Fibroblast of skin of right quadriceps (primary cell): ENCODE results near the gene ADAMTS13.
A peak's percentile ranks its signal among the peaks of the same experiment; 100 is the strongest.

Experiments
- DNase-seq: peaks from one replicate; pipeline ENCODE4 v3.0.0-alpha.2; 2013

Gene ADAMTS13

DNA sequence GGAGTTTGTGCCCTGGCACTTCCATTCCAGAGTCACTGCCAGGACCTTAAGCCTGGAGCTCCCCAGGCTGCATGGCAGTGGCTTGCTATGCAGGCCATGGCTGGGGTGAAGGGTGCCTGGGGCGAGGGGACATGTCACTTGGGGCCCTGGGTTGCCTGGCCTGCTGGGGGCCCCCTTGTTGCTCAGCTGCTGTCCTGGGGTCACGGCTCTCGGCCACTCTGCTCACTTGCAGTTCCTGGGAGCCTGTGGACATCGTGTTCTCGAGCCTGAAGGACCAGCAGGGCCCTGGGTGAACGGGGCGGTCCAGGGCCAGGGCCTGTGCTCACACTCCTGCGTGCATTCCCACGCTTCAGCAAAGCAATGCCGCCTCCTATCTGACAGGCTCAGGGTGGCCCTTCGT lies 71.3 kb downstream of the ADAMTS13 start:
- no peak for DNase-seq

DNA sequence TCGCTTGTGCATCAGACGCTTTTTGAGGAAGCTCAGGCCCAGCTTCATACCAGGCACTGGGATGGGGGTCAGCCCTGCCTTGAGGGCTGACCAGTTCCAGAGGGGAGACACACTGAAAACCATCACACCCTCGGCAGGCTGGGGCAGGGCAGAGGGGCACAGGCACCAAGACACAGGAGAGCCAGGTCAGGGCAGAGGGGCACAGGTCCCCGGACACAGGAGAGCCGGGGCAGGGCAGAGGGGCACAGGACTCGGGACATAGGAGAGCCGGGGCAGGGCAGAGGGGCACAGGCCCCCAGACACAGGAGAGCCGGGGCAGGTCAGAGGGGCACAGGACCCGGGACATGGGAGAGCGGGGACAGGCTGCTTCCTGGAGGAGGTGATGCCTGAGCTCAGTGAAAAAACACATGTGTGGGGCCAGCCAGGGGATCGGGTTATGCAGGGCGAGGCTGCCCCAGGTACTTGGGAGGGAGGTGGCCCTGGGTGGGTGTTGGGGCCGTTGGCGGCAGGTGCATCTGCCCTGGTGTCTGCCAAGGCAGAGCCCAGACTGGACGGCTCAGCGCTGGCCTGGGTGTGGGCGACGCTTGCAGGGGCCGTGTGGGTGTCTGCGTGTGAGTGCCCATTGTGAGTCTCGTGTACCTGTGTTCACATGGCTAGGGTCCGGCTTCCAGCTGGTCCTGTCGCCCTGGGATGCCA lies 71.8 kb downstream of the ADAMTS13 start:
- DNase-seq: no peak

DNA sequence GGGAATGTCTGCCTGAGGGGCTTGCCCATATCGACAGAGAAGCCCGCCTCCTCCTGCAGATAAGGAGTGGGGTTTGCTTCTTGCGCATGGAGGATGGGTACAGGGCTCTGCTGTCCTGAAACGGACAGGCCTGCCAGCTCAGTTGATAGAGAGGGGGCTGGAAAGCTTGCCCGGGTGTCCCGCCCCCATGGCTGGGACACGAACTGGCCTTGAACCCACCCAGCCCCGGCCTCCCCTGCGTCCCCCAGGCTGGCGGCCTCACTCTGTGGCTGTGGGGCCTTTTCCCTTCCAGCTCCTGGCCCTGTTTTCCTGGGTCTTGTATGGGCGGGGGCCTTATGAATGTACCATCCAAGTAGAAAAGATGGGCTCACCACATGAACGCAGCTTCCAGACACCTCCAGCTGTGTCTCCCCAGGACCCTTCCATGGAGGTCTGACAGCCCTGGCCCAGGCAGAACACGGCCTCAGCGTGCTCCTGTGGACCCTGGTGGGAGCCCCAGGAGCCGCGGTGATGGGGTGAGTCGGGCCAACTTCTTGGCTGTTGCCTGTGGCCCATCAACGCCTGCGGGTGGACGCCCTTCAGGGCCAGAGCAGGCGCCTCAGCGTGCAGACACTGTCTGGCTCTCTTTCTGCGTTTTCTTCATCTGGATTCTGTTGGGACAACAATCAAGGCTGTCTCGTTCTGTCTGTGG lies 72.6 kb downstream of the ADAMTS13 start:
- no peak for DNase-seq

DNA sequence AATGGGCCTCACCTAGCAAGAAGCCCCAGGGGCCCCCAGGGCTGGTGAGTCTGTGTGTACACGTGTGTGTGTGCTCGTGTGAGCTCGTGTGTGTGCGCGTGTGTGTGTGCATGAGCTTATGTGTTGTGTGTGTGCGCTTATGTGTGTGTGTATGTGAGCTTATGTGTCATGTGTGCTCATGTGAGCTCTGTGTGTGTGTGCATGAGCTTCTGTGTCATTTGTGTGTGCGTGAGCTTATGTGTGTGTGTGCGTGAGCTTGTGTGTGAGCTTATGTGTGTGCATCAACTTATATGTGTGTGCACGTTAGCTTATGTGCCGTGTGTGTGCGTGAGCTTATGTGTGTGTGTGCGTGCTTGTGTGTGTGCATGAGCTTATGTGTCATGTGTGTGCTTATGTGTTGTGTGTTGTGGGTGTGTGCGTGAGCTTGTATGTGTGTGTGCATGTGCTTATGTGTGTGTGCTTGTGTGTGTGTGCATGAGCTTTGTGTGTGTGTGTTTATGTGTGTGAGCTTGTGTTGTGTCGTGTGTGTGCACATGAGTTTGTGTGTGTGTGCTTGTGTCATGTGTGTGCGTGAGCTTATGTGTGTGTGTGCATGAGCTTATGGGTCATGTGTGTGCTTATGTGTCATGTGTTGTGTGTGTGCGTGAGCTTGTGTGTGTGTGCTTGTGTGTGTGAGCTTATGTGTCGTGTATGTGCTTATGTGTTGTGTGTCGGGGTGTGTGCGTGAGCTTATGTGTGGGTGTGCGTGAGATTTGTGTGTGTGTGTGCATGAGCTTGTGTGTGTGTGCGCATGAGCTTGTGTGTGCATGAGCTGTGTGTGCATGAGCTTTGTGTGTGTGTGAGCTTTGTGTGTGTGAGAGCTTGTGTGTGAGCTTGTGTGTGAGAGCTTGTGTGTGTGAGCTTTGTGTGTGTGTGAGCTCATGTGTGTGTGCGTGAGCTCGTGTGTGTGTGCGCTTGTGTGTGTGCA lies 73.4 kb downstream of the ADAMTS13 start:
- DNase-seq: no peak

DNA sequence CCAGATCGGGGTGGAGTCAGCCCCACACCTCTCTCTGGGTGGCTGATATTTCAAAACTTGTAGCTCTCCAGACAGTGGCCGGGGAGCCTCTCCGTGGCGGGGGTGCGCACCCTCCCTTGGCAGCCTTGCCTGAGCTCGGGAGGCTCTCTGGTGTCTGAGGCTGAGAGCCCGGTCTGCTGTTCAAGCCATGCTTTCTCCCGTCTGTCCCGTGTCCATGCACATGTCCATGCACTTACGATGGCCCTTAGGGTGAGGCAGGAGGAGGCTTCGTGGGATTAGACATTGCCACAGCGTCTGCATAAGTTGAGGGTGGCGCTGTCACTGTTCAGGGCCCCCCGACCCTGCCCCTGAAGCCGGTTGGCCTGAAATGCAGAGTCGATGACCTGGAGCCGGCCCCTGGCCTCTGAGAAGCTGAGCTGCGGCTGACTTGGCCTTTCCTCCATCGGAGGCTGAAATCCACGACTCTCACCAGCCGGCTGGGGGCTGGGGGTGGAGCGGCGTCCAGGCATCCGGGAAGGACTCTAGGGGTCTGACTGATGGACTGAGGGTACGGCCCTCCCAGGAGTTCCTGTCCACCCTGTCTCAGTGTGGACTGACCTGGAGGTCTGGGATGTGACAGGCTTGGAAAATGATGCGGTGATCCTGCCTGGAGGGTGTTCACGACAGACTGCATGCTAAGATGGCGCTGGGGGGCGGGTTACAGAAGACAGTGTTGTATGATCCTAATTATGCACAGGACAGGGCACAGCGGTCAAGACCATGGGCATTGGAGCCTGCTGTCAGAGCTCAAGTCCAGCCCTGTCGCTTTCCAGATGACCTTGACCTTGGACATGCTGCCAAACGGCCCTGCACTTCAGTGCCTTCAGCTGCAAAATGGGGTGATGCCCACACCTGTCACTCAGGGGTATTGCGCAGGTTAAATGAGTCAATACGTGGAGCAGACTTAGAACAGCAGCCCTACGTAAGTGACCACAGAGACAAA lies 75.0 kb downstream of the ADAMTS13 start:
- DNase-seq: no peak

DNA sequence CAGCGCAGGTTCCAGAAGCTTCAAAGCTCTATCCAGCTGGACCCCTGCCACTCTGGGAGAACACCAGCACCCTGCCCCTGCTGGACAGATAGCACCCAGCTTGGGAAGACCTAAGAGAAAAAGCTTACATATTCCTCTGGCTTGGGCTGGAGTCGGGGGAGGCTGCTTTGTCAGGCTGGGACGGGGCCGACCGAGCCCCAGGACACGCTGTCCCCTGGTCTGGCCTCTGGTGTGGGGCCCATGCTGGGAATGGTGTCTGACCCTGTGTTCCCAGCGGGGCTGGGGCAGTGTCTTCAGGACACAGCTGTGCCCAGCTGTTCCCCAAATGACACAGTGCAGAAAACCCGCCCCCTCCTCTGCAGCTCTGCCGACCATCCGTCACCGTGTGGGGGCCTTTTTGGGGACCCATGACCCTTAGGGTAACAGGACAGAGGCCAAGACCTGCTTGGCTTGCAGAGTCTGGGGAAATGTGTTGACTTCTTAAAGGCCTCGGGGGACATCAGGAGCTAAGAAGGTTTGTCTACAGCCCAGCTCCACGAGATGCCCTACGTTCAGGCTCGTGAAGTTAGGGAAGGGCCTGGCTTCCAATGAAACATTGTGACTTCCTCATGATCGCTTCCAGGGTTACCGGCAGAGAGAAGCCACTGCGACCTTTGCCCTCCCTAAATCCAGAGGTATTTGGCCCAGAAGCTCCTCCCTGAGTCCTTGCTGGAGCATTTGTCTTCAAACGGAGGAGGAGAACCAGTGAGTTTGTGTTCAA lies 77.1 kb downstream of the ADAMTS13 start:
- no peak for DNase-seq

DNA sequence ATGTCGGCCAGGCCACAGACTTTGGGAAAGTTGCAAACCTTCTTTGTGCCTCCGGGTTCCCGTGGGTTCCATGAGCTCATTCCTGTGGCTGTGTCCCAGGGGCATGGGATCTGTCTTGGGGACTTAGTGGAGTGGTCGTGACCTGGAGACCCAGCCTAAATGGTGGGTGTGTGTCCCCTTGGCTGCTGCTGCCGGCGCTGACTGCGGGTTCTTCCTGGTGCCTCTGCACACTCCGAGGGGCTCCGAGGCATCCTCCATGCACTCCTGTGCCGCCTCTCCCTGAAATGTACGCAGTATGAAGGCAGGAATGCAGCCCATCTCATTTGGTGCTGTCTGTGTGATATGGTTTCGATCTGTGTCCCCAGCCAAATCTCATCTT lies 77.7 kb downstream of the ADAMTS13 start:
- DNase-seq: no peak

DNA sequence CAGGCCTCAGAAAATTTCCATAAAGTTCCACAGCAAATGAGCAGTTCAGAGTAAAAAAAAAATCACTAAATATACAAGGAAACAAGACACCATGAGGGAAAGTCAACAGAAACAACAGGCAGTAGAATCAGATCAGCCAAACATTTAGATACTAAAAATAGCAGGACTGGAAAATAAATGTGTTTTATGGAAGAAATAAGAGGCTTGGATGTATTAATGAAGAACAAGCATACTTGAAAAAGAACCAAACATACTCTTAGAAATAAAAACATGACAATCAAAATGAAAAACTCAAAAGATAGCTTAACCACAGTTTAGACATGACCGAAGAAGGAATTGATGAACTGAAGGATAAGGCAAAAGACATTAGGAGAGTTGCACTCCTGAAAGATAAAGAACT lies 79.9 kb downstream of the ADAMTS13 start:
- no peak for DNase-seq

DNA sequence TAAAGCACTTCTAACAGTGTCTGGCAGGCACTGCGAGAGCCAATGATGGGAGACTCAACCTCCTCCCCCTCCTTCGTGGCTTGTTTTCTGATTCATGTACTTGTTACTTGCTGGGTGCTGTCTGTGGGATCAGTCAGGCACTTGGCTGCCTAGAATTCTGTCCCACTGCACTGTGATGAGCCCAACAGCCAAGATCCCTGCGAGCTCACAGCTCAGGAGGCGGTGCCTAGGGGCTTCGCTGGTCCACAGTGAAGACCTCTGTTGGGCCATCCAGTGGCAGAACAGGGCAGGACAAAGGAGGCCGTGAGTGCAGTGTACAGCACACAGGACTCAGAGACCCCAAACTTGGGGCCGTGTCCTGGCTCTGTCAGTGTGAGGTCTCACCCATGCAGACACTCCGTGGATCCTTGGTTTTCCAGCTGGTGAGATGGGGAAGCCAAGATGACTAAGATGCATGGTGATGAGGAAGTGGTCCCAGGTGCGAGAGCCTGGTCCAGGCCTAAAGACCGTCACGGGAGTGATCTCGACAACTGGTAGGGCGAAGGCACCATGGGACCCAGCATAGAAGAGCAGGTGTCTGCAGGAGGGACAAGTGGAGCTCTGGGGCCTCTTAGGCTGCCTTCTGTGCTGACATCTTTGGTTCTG lies 83.1 kb downstream of the ADAMTS13 start:
- no peak for DNase-seq

DNA sequence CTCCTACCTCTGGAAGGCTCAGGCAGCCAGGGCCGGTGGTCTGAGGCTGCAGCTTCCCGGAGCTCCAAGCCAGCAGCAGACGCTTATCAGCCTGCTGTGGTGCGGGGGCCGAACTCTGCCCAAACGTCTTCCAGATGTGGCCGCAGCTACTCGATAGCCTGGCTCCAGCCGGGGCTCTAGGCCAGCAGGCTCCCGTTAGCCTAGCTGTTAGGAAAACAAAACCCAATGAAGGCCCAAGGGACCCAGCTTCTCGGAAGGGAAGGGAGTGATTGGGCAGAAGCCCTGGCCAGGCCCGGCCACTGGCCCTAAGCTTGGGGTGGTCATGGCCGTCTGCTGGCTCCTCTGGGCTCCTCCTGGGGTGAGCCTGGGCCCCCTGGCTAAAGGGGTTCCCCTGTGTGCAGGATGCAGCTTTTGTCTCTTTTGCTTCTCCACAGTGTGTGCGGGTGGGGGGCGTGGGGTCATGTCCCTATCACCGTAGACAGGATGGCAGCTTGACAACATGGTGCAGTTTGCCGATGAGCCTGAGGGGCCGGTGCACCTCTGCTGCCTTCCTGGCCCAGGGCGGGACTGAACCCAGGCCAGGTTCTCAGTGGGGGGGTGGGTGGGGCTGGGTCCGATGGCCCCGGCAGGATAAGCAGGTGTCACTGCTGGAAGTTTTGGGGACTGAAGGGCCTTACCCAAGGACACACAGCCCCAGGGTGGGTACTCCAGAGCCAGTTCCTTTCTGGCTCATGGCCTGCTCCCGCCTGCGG lies 83.9 kb downstream of the ADAMTS13 start:
- peak; percentile 29 for DNase-seq

DNA sequence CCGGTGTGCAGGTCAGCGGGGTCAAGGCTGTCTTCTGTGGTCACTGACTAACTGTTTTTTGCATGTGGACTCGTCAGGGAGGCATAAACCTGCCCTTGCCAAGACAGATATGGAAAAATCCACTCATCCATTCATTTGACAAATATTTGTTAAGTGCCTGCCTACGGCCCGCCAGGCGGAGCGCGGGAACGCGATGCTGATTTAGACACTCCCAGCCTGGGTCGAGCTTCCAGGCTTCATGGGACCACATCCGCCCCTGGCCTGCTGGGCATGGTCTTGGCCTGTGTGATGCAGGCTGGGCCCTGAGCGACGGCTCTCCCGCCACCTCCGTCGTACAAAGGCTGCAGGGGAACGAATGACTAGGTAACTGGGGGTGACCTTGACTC lies 84.5 kb downstream of the ADAMTS13 start:
- DNase-seq: peak; percentile 61

DNA sequence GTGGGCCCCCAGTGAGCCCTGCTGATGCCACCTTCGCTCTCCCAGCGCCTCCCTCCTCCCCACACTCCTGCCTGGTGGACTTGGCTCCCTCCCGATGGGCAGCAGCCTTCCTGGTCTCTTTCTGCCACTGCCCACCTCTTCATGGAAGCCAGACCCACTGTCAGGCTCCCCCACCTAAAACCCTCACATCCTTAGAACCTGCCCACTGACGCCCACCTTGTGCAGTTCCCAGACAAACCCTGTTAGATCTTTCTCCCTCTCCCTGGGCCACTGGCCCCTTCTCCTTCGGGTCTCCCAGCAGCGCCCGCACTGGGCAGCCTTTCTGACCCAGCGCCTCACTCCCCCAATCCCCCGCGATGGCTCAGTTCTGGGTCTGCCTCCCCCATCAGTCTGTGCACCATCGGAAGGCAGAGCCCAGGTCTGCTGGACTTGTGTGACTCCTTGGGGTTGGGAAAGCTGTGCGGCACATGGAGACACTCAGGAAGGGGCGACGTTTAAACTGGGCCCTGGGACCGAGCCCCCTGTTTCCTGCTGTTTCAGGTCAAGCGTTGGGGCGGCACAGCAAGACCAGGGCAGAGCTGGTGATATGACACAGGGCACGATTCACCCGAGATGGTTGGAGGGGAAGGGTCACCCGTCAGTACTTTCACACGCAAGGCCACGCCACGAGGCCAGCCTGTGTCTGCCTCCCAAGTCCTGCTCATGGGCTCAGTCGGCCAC lies 85.2 kb downstream of the ADAMTS13 start:
- no peak for DNase-seq

DNA sequence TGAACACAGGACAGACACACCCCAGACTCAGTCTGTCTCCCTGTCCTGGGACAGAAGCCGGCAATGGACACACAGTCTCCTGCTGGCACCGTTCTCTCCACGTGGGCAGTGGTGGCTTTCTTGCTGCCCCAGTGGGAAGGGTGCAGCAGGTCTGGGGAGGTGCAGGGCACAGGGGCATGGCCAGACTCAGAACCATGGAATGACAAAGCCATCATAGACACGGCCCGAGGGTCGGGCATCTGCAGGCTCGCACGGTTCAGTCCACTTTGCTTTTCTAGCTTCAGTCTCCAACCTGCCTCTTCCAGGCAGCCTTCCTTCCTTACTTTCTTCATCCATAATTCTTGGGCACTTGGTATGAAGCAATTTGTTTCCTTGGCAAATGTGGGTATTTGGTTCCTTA lies 85.9 kb downstream of the ADAMTS13 start:
- DNase-seq: no peak
